WTC11 (cell line): ENCODE measurements around the gene CCDC89.

Source experiments
- AFF4 ChIP-seq: sonication (generic); formaldehyde crosslinking; IDR thresholded peaks from 2 replicates; pipeline ENCODE4 v1.8.1; 2023; ENCODE audit warnings: mild to moderate bottlenecking, missing genetic modification reagents, borderline replicate concordance
- ATF3 ChIP-seq: sonication (generic); formaldehyde crosslinking; conservative IDR thresholded peaks from 2 replicates; pipeline ENCODE4 v1.8.1; 2022; ENCODE audit warnings: mild to moderate bottlenecking, missing genetic modification reagents
- CTCF ChIP-seq: fragments of 200-600 bp; IDR thresholded peaks from 2 replicates; pipeline ENCODE4 v1.8.0; 2022; ENCODE audit warnings: antibody characterized with exemption
- ETV6 ChIP-seq: sonication (generic); formaldehyde crosslinking; IDR thresholded peaks from 2 replicates; pipeline ENCODE4 v1.8.1; 2022; ENCODE audit warnings: mild to moderate bottlenecking, missing genetic modification reagents
- FOXJ3 ChIP-seq: sonication (generic); formaldehyde crosslinking; IDR thresholded peaks from 2 replicates; pipeline ENCODE4 v1.9.0; 2021; ENCODE audit warnings: missing genetic modification reagents, mild to moderate bottlenecking, borderline replicate concordance
- FOXP1 ChIP-seq: sonication (generic); formaldehyde crosslinking; IDR thresholded peaks from 2 replicates; pipeline ENCODE4 v1.8.0; 2022; ENCODE audit warnings: missing genetic modification reagents, mild to moderate bottlenecking, moderate library complexity, borderline replicate concordance
- GABPB1 ChIP-seq: sonication (generic); formaldehyde crosslinking; IDR thresholded peaks from 2 replicates; pipeline ENCODE4 v1.8.1; 2023; ENCODE audit warnings: mild to moderate bottlenecking, missing genetic modification reagents
- JUN ChIP-seq: sonication (generic); formaldehyde crosslinking; IDR thresholded peaks from 2 replicates; pipeline ENCODE4 v1.8.0; 2023; ENCODE audit warnings: mild to moderate bottlenecking, missing genetic modification reagents
- MAX ChIP-seq: sonication (generic); formaldehyde crosslinking; IDR thresholded peaks from 2 replicates; pipeline ENCODE4 v1.8.0; 2022; ENCODE audit warnings: mild to moderate bottlenecking, missing genetic modification reagents
- SP1 ChIP-seq: sonication (generic); formaldehyde crosslinking; conservative IDR thresholded peaks from 2 replicates; pipeline ENCODE4 v1.8.1; 2022; ENCODE audit warnings: missing genetic modification reagents
- TCF7 ChIP-seq: sonication (generic); formaldehyde crosslinking; IDR thresholded peaks from 2 replicates; pipeline ENCODE4 v1.8.0; 2022; ENCODE audit warnings: mild to moderate bottlenecking, low read depth, missing genetic modification reagents, moderate library complexity
- TEAD4 ChIP-seq: sonication (generic); formaldehyde crosslinking; IDR thresholded peaks from 2 replicates; pipeline ENCODE4 v1.8.0; 2022; ENCODE audit warnings: mild to moderate bottlenecking, missing genetic modification reagents
- ZNF138 ChIP-seq: sonication (generic); formaldehyde crosslinking; conservative IDR thresholded peaks from 2 replicates; pipeline ENCODE4 v1.8.1; 2022; ENCODE audit warnings: mild to moderate bottlenecking, moderate library complexity, missing genetic modification reagents
- ZNF512 ChIP-seq: sonication (generic); formaldehyde crosslinking; IDR thresholded peaks from 2 replicates; pipeline ENCODE4 v1.8.1; 2022; ENCODE audit warnings: missing genetic modification reagents, borderline replicate concordance

GRCh38 chr11:85661972-85662664 lies 23.9 kb downstream of the CCDC89 start:
- TF ChIP-seq MAX (CRISPR knock-in tag) (no peak), JUN (no peak), CTCF (no peak), GABPB1 (CRISPR knock-in tag) (no peak), TCF7 (CRISPR knock-in tag) (no peak), ZNF138 (CRISPR knock-in tag) (no peak), FOXP1 (CRISPR knock-in tag) (no peak), TEAD4 (CRISPR knock-in tag) (no peak), AFF4 (CRISPR knock-in tag) (no peak), SP1 (no peak), FOXJ3 (CRISPR knock-in tag) (no peak), ATF3 (CRISPR knock-in tag) (no peak), ETV6 (no peak), ZNF512 (CRISPR knock-in tag) (no peak)
